Measurements from ENCODE around the gene KIRREL3.

KIRREL3 gene

GRCh38 chr11:126917531-126918204 is 82.9 kb downstream of the KIRREL3 start:
- Histone ChIP-seq H3K27me3 (ENCODE audit: insufficient read depth, insufficient read length) (no peaks in the 10 kb centered on the region), H3K4me3 (ENCODE audit: insufficient read length, low read depth) (no peak overlapping the region), H3K9ac (ENCODE audit: insufficient read length, low read depth) (no peak overlapping the region), H3K4me1 (ENCODE audit: insufficient read depth, insufficient read length) (no peaks in the 10 kb centered on the region), H3K9me3 (ENCODE audit: insufficient read depth, low read length) (no peaks in the 10 kb centered on the region), H3K36me3 (ENCODE audit: insufficient read depth, insufficient read length, low read length) (no peaks in the 10 kb centered on the region)
- no peak for DNase-seq (ENCODE audit: low read depth, low spot score)
- TF ChIP-seq YY1 (IDR thresholded peaks at IDR 0.05; ENCODE audit: insufficient read depth, insufficient read length) (no peak), ZNF274 (IDR thresholded peaks at IDR 0.05; ENCODE audit: low read depth, low read length) (no peak), SUZ12 (IDR thresholded peaks at IDR 0.05; ENCODE audit: extremely low read depth, insufficient read depth, insufficient read length) (no peak)

- Histone ChIP-seq H3K4me1 (ENCODE audit: insufficient read depth, insufficient read length) (no peaks in the 10 kb centered on the region), H3K9ac (ENCODE audit: insufficient read length, low read depth) (no peak overlapping the region), H3K27me3 (ENCODE audit: insufficient read depth, insufficient read length) (no peaks in the 10 kb centered on the region), H3K4me3 (ENCODE audit: insufficient read length, low read depth) (no peak overlapping the region), H3K36me3 (ENCODE audit: insufficient read depth, insufficient read length, low read length) (no peaks in the 10 kb centered on the region), H3K9me3 (ENCODE audit: insufficient read depth, low read length) (no peaks in the 10 kb centered on the region)
- TF ChIP-seq SUZ12 (IDR thresholded peaks at IDR 0.05; ENCODE audit: extremely low read depth, insufficient read depth, insufficient read length): no peak
- no peak for TF ChIP-seq ZNF274 (IDR thresholded peaks at IDR 0.05; ENCODE audit: low read depth, low read length)
- no peak for TF ChIP-seq YY1 (IDR thresholded peaks at IDR 0.05; ENCODE audit: insufficient read depth, insufficient read length)
- DNase-seq (ENCODE audit: low read depth, low spot score): no peak
Measured at GRCh38 chr11:126915430-126915829, 85.1 kb downstream of the KIRREL3 start.

- H3K9ac ChIP-seq (ENCODE audit: insufficient read length, low read depth): no peak overlapping the region
- TF ChIP-seq YY1 (IDR thresholded peaks at IDR 0.05; ENCODE audit: insufficient read depth, insufficient read length) (no peak), SUZ12 (IDR thresholded peaks at IDR 0.05; ENCODE audit: extremely low read depth, insufficient read depth, insufficient read length) (no peak), ZNF274 (IDR thresholded peaks at IDR 0.05; ENCODE audit: low read depth, low read length) (no peak)
- no peak for DNase-seq (ENCODE audit: low read depth, low spot score)
Measured at GRCh38 chr11:126914941-126915340, 85.6 kb downstream of the KIRREL3 start.

DNA sequence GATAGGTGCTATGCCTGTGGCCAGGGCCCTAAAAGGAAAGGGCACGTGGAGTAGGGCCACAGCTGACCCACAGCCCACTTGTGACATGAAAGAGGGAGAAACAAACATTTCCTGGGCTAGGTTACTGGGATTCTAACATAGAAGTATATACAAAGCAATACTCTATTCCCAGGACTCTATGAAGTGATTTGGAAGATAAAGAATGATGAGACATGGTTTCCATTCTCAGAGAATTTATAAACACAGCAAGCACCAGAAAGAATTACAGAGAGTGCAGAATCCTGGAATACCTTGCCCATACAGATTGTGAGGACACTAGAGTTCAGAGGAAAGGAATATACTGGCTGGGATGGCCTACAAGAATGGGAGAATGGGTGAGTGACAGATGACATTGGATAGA is 86.4 kb downstream of the KIRREL3 start:
- Histone ChIP-seq H3K36me3 (ENCODE audit: insufficient read depth, insufficient read length, low read length) (no peaks in the 10 kb centered on the region), H3K9me3 (ENCODE audit: insufficient read depth, low read length) (no peaks in the 10 kb centered on the region), H3K9ac (ENCODE audit: insufficient read length, low read depth) (no peak overlapping the region), H3K27me3 (ENCODE audit: insufficient read depth, insufficient read length) (no peaks in the 10 kb centered on the region), H3K4me3 (ENCODE audit: insufficient read length, low read depth) (no peak overlapping the region), H3K4me1 (ENCODE audit: insufficient read depth, insufficient read length) (no peaks in the 10 kb centered on the region)
- DNase-seq (ENCODE audit: low read depth, low spot score): no peak
- TF ChIP-seq YY1 (IDR thresholded peaks at IDR 0.05; ENCODE audit: insufficient read depth, insufficient read length): no peak
- TF ChIP-seq SUZ12 (IDR thresholded peaks at IDR 0.05; ENCODE audit: extremely low read depth, insufficient read depth, insufficient read length): no peak
- no peak for TF ChIP-seq ZNF274 (IDR thresholded peaks at IDR 0.05; ENCODE audit: low read depth, low read length)

More at GRCh38 chr11:126914941-126915340, 85.6 kb downstream of the KIRREL3 start:
- Histone ChIP-seq H3K9me3 (ENCODE audit: insufficient read depth, low read length) (no peaks in the 10 kb centered on the region), H3K27me3 (ENCODE audit: insufficient read depth, insufficient read length) (no peaks in the 10 kb centered on the region), H3K36me3 (ENCODE audit: insufficient read depth, insufficient read length, low read length) (no peaks in the 10 kb centered on the region), H3K4me1 (ENCODE audit: insufficient read depth, insufficient read length) (no peaks in the 10 kb centered on the region), H3K4me3 (ENCODE audit: insufficient read length, low read depth) (no peak overlapping the region)

DNA sequence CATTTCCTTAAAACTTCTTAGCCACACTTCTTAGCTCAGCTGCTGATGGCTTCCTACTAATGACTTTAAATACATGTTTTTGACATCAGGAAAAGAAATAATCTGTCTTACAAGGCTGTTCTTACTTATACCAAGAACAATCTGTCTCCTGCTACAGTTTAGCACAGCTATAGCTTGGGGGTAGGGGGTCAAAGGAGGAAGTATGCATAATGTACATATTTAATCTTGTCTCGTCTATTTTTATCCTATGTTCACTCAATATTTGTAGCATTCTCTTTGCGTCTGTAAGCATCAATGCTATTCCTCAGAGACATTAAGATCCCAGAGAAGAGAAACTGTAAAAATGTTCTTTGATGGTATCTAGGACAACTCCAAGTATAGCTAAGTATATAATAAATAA is 96.0 kb downstream of the KIRREL3 start:
- no peaks in the 10 kb centered on the region for H3K9me3 ChIP-seq (ENCODE audit: insufficient read depth, low read length)
- TF ChIP-seq SUZ12 (IDR thresholded peaks at IDR 0.05; ENCODE audit: extremely low read depth, insufficient read depth, insufficient read length): no peak
- TF ChIP-seq ZNF274 (IDR thresholded peaks at IDR 0.05; ENCODE audit: low read depth, low read length): no peak
- no peak for TF ChIP-seq YY1 (IDR thresholded peaks at IDR 0.05; ENCODE audit: insufficient read depth, insufficient read length)
- no peaks in the 10 kb centered on the region for H3K36me3 ChIP-seq (ENCODE audit: insufficient read depth, insufficient read length, low read length)
- no peak overlapping the region for H3K9ac ChIP-seq (ENCODE audit: insufficient read length, low read depth)
- no peaks in the 10 kb centered on the region for H3K4me1 ChIP-seq (ENCODE audit: insufficient read depth, insufficient read length)
- H3K4me3 ChIP-seq (ENCODE audit: insufficient read length, low read depth): no peak overlapping the region
- H3K27me3 ChIP-seq (ENCODE audit: insufficient read depth, insufficient read length): no peaks in the 10 kb centered on the region
- DNase-seq (ENCODE audit: low read depth, low spot score): no peak

DNA sequence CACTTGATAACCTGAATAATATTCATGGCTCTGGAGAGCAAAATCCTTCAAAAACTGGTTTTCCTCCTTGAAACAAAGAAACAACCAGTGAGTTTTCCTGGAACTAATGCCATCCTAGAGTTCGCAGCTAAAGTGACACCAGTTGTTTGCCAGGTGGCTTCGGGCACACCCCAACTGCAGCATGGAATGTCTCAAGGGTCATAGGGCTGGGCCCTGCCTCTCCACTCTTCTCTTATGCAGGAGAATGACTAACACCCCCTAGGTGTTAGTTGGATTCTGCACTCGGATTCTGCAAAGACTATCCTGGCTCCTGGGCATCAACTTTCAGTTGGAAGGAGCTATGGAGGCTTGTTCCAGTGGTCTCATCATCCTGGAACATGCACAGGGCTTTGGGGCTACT is 98.8 kb downstream of the KIRREL3 start:
- H3K9ac ChIP-seq (ENCODE audit: insufficient read length, low read depth): no peak overlapping the region
- H3K9me3 ChIP-seq (ENCODE audit: insufficient read depth, low read length): peaks cover 4% of the 10 kb centered on the region; the same call in 1 of the 2 replicates
- H3K36me3 ChIP-seq (ENCODE audit: insufficient read depth, insufficient read length, low read length): no peaks in the 10 kb centered on the region
- no peak for TF ChIP-seq YY1 (IDR thresholded peaks at IDR 0.05; ENCODE audit: insufficient read depth, insufficient read length)
- no peak for TF ChIP-seq SUZ12 (IDR thresholded peaks at IDR 0.05; ENCODE audit: extremely low read depth, insufficient read depth, insufficient read length)
- TF ChIP-seq ZNF274 (IDR thresholded peaks at IDR 0.05; ENCODE audit: low read depth, low read length): no peak
- DNase-seq (ENCODE audit: low read depth, low spot score): no peak
- no peaks in the 10 kb centered on the region for H3K4me1 ChIP-seq (ENCODE audit: insufficient read depth, insufficient read length)
- no peaks in the 10 kb centered on the region for H3K27me3 ChIP-seq (ENCODE audit: insufficient read depth, insufficient read length)
- H3K4me3 ChIP-seq (ENCODE audit: insufficient read length, low read depth): no peak overlapping the region

DNA sequence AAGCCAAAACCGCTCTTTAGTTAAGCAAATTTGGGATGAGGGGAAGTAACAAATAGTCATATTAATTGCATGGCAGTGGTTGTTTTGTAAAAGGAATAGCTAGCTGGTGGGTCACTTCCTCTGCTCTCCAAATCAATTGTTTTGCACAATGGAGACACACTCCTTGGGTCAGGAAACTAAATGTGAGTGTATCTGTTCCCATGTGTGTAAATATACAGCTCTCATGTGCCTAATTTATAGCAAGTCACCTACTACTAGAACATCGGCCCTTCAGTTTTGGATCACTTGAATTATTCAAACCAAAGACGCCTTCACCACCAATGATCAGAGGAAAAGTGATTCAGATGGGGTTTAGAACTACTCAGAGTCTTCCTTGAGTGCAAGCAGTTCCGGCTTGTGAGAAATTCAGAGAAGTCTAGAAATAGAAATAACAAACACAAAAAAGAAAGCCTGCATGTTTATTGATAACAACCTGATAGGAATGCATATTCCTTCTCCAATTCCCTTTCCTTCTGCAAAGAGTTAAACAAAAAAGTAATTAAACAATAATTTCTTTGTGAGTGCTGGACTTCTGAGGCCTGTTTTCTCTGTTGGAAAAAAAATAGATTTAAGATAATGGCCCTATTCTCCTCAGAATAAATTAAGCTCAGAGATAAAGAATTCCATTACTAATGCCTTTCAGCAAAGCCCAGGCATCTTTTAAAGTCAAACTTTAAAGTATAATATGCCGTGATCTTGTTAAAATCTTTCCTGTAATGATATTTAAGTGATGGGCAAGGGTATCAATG is 100.4 kb downstream of the KIRREL3 start:
- Histone ChIP-seq H3K4me3 (ENCODE audit: insufficient read length, low read depth) (no peak overlapping the region), H3K36me3 (ENCODE audit: insufficient read depth, insufficient read length, low read length) (no peaks in the 10 kb centered on the region), H3K9ac (ENCODE audit: insufficient read length, low read depth) (no peak overlapping the region), H3K27me3 (ENCODE audit: insufficient read depth, insufficient read length) (no peaks in the 10 kb centered on the region), H3K9me3 (ENCODE audit: insufficient read depth, low read length) (peaks cover 19% of the 10 kb centered on the region; the same call in 1 of the 2 replicates), H3K4me1 (ENCODE audit: insufficient read depth, insufficient read length) (no peaks in the 10 kb centered on the region)
- DNase-seq (ENCODE audit: low read depth, low spot score): no peak
- TF ChIP-seq YY1 (IDR thresholded peaks at IDR 0.05; ENCODE audit: insufficient read depth, insufficient read length) (no peak), SUZ12 (IDR thresholded peaks at IDR 0.05; ENCODE audit: extremely low read depth, insufficient read depth, insufficient read length) (no peak), ZNF274 (IDR thresholded peaks at IDR 0.05; ENCODE audit: low read depth, low read length) (no peak)

Measured in NT2/D1 (cell line).